Activated CD8-positive, alpha-beta memory T cell treated with anti-CD3 and anti-CD28 coated beads, Interleukin-2, amount 50 U/mL, for 24 hours (primary cell): ENCODE measurements around the gene KIF26B.
"Not testable (repeated sequence)": the region's sequence is repeated elsewhere in the genome, so short reads cannot be mapped to it uniquely, and the experiment has no call there.

Experiments used
- DNase-seq: peaks from one replicate; pipeline ENCODE4 v3.0.0-alpha.2; 2020; ENCODE audit errors: extremely low read depth

Gene KIF26B

GRCh38 chr1:245386297-245386971, 231.6 kb downstream of the KIF26B start:
- DNase-seq = no peak

- no peak for DNase-seq
Observed at GRCh38 chr1:245388687-245389086, 233.9 kb downstream of the KIF26B start.

GRCh38 chr1:245389873-245390272, 235.1 kb downstream of the KIF26B start:
- DNase-seq = no peak

- no peak for DNase-seq
Observed at GRCh38 chr1:245390975-245391374, 236.2 kb downstream of the KIF26B start.

- no peak for DNase-seq
Observed at GRCh38 chr1:245393694-245394093, 238.9 kb downstream of the KIF26B start.

GRCh38 chr1:245395680-245396079, 240.9 kb downstream of the KIF26B start:
- no peak for DNase-seq

- no peak for DNase-seq
Observed at GRCh38 chr1:245396615-245397014, 241.8 kb downstream of the KIF26B start.

GRCh38 chr1:245397771-245398170, 243.0 kb downstream of the KIF26B start:
- DNase-seq = no peak

- DNase-seq = no peak
Observed at GRCh38 chr1:245398180-245398579, 243.4 kb downstream of the KIF26B start.

GRCh38 chr1:245401881-245402587, 247.2 kb downstream of the KIF26B start:
- DNase-seq = no peak

- not testable (repeated sequence) for DNase-seq
Observed at GRCh38 chr1:245402998-245403397, 248.2 kb downstream of the KIF26B start.

GRCh38 chr1:245404527-245404926, 249.7 kb downstream of the KIF26B start:
- no peak for DNase-seq

- no peak for DNase-seq
Observed at GRCh38 chr1:245404952-245405351, 250.2 kb downstream of the KIF26B start.

GRCh38 chr1:245406426-245406825, 251.6 kb downstream of the KIF26B start:
- no peak for DNase-seq

GRCh38 chr1:245407983-245408382, 253.2 kb downstream of the KIF26B start:
- DNase-seq = no peak

- no peak for DNase-seq
Observed at GRCh38 chr1:245409341-245410195, 254.8 kb downstream of the KIF26B start.

- DNase-seq = no peak
Observed at GRCh38 chr1:245411245-245412036, 256.7 kb downstream of the KIF26B start.

- DNase-seq = no peak
Observed at GRCh38 chr1:245412306-245412705, 257.5 kb downstream of the KIF26B start.

GRCh38 chr1:245416781-245417180, 262.0 kb downstream of the KIF26B start:
- DNase-seq = no peak

GRCh38 chr1:245418077-245418476, 263.3 kb downstream of the KIF26B start:
- no peak for DNase-seq

- no peak for DNase-seq
Observed at GRCh38 chr1:245419461-245419978, 264.7 kb downstream of the KIF26B start.
